ENCODE data around the gene NADSYN1. TPM values are rescaled to one million over a fixed set of nuclear protein-coding genes. Genes with fewer than 3 reads are reported as not detected.

The NADSYN1 gene
- total RNA-seq, 1 experiment from 2014 or later = 45.1 TPM

- H3K9me3 Mint-ChIP-seq = no peaks in the 10 kb centered on the region
- peaks cover 40% of the 10 kb centered on the region for H3K36me3 Mint-ChIP-seq
- ChIA-PET CTCF (no interaction called here), POLR2A (no interaction called here)
- peaks cover 6% of the 10 kb centered on the region for H3K4me1 Mint-ChIP-seq
- H3K27me3 Mint-ChIP-seq (ENCODE audit: low read depth) = no peaks in the 10 kb centered on the region
- no peak overlapping the region for H3K4me3 Mint-ChIP-seq
- H3K27ac Mint-ChIP-seq = no peak overlapping the region
- ATAC-seq (no peak), DNase-seq (ENCODE audit: low spot score) (no peak)
- TF ChIP-seq ZNF232 (CRISPR knock-in tag; IDR thresholded peaks at IDR 0.05) = no peak
- no peak for TF ChIP-seq GABPB1 (CRISPR knock-in tag; IDR thresholded peaks at IDR 0.05)
- TF ChIP-seq AR (CRISPR knock-in tag; IDR thresholded peaks at IDR 0.05) = no peak
These were observed 38.9 kb downstream of the NADSYN1 start for GRCh38 chr11:71491940-71492339.

GRCh38 chr11:71495286-71496230 is 42.6 kb downstream of the NADSYN1 start:
- ATAC-seq (no peak), DNase-seq (ENCODE audit: low spot score) (no peak)
- H3K27me3 Mint-ChIP-seq (ENCODE audit: low read depth) = no peaks in the 10 kb centered on the region
- H3K4me3 Mint-ChIP-seq = no peak overlapping the region
- ChIA-PET POLR2A (no interaction called here), CTCF (no interaction called here)
- H3K4me1 Mint-ChIP-seq = no peaks in the 10 kb centered on the region
- H3K27ac Mint-ChIP-seq = no peak overlapping the region
- H3K36me3 Mint-ChIP-seq = peaks cover 57% of the 10 kb centered on the region
- TF ChIP-seq NR2C2 (CRISPR knock-in tag; IDR thresholded peaks at IDR 0.05) (no peak), CREB1 (CRISPR knock-in tag; IDR thresholded peaks at IDR 0.05) (no peak), ELF4 (CRISPR knock-in tag; IDR thresholded peaks at IDR 0.05; ENCODE audit: low read depth) (no peak), E2F4 (CRISPR knock-in tag; IDR thresholded peaks at IDR 0.05; ENCODE audit: borderline replicate concordance, low read depth) (no peak), NFE2L1 (CRISPR knock-in tag; IDR thresholded peaks at IDR 0.05) (no peak)
- H3K9me3 Mint-ChIP-seq = no peaks in the 10 kb centered on the region

DNA sequence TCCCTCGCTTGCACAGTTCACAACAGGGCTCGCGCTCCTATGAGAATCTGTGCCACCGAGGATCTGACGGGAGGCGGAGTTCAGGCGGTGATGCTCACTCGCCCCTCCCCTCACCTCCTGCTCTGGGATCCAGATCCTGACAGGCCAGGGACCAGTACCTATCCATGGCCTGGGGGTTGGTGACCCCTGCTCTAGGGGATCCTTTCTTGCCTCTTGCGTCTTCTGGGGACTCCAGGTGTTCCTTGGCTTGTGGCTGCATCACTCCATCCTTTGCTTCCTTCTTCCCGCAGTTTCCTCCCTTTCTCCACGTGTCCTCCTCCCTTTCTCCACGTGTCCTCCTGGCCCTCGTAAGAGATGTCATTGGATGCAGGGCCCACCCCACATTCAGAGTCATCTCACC is 43.4 kb downstream of the NADSYN1 start:
- DNase-seq (ENCODE audit: low spot score) = no peak
- H3K4me3 Mint-ChIP-seq = no peak overlapping the region
- POLR2A ChIA-PET = no interaction called here
- no peak overlapping the region for H3K27ac Mint-ChIP-seq
- H3K4me1 Mint-ChIP-seq = no peaks in the 10 kb centered on the region
- TF ChIP-seq PREB (CRISPR knock-in tag; IDR thresholded peaks at IDR 0.05; ENCODE audit: borderline replicate concordance) (no peak), E2F1 (CRISPR knock-in tag; IDR thresholded peaks at IDR 0.05) (no peak), GABPB1 (CRISPR knock-in tag; IDR thresholded peaks at IDR 0.05) (no peak), NR2C2 (CRISPR knock-in tag; IDR thresholded peaks at IDR 0.05) (no peak), ZNF396 (CRISPR knock-in tag; IDR thresholded peaks at IDR 0.05; ENCODE audit: borderline replicate concordance) (no peak), ETV6 (CRISPR knock-in tag; IDR thresholded peaks at IDR 0.05) (no peak), SP1 (CRISPR knock-in tag; conservative IDR thresholded peaks at IDR 0.05) (no peak), GRHL2 (CRISPR knock-in tag; IDR thresholded peaks at IDR 0.05; ENCODE audit: insufficient replicate concordance, severe bottlenecking) (no peak), TEAD1 (CRISPR knock-in tag; IDR thresholded peaks at IDR 0.05) (no peak), JUN (CRISPR knock-in tag; IDR thresholded peaks at IDR 0.05) (no peak), TEAD4 (CRISPR knock-in tag; IDR thresholded peaks at IDR 0.05) (no peak), TP53 (CRISPR knock-in tag; IDR thresholded peaks at IDR 0.05) (no peak), HMGA2 (CRISPR knock-in tag; IDR thresholded peaks at IDR 0.05) (no peak), SMAD4 (CRISPR knock-in tag; IDR thresholded peaks at IDR 0.05) (no peak)
- TF ChIP-seq, protein P1, sequence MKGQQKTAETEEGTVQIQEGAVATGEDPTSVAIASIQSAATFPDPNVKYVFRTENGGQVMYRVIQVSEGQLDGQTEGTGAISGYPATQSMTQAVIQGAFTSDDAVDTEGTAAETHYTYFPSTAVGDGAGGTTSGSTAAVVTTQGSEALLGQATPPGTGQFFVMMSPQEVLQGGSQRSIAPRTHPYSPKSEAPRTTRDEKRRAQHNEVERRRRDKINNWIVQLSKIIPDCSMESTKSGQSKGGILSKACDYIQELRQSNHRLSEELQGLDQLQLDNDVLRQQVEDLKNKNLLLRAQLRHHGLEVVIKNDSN (CRISPR knock-in tag; IDR thresholded peaks at IDR 0.05) = no peak
- H3K36me3 Mint-ChIP-seq = peaks cover 53% of the 10 kb centered on the region
- no peak for ATAC-seq
- CTCF ChIA-PET = no interaction called here
- no peaks in the 10 kb centered on the region for H3K27me3 Mint-ChIP-seq (ENCODE audit: low read depth)
- no peaks in the 10 kb centered on the region for H3K9me3 Mint-ChIP-seq

Measured in WTC11 (cell line).